Hepatocyte (in vitro differentiated cells): ENCODE data around the gene TMEM204. TPM values are rescaled to one million over a fixed set of nuclear protein-coding genes. Genes with fewer than 3 reads are reported as not detected.

ENCODE experiments used
- DNase-seq: peaks from one replicate; pipeline ENCODE4 v3.0.0-alpha.2; 2016; ENCODE audit warnings: low spot score
- H2AFZ ChIP-seq: fragments of 200-600 bp; sonication (generic); 2 replicates; pipeline ENCODE4 v1.6.0; 2016; ENCODE audit warnings: antibody characterized with exemption, mild to moderate bottlenecking
- H3K27ac ChIP-seq: fragments of 200-600 bp; sonication (generic); 2 replicates; pipeline ENCODE4 v1.5.1; 2016; ENCODE audit warnings: mild to moderate bottlenecking
- H3K27me3 ChIP-seq: fragments of 200-600 bp; sonication (generic); 2 replicates; pipeline ENCODE4 v1.6.1; 2016
- H3K36me3 ChIP-seq: fragments of 200-600 bp; sonication (generic); replicated peaks from 2 replicates; pipeline ENCODE4 v1.5.1; 2016; ENCODE audit warnings: low read depth; ENCODE audit not compliant: insufficient read depth
- H3K4me1 ChIP-seq: fragments of 200-600 bp; sonication (generic); 2 replicates; pipeline ENCODE4 v1.5.1; 2016; ENCODE audit warnings: mild to moderate bottlenecking, moderate library complexity; ENCODE audit not compliant: insufficient read depth
- H3K4me2 ChIP-seq: fragments of 200-600 bp; sonication (generic); 2 replicates; pipeline ENCODE4 v1.6.0; 2016
- H3K4me3 ChIP-seq: fragments of 200-600 bp; sonication (generic); 2 replicates; pipeline ENCODE4 v1.5.1; 2016; ENCODE audit warnings: mild to moderate bottlenecking
- H3K79me2 ChIP-seq: fragments of 200-600 bp; sonication (generic); 2 replicates; pipeline ENCODE4 v1.6.0; 2017; ENCODE audit warnings: mild to moderate bottlenecking
- H3K9me2 ChIP-seq: fragments of 200-600 bp; sonication (generic); replicated peaks from 2 replicates; pipeline ENCODE4 v1.6.0; 2017; ENCODE audit warnings: mild to moderate bottlenecking; ENCODE audit not compliant: insufficient read depth
- H3K9me3 ChIP-seq: fragments of 200-600 bp; sonication (generic); 2 replicates; pipeline ENCODE4 v1.5.1; 2016; ENCODE audit warnings: low read depth, mild to moderate bottlenecking
- H4K20me1 ChIP-seq: fragments of 200-600 bp; sonication (generic); 2 replicates; pipeline ENCODE4 v1.6.0; 2016; ENCODE audit warnings: mild to moderate bottlenecking; ENCODE audit not compliant: insufficient read depth, poor library complexity, severe bottlenecking
- EZH2 ChIP-seq: fragments of 200-600 bp; sonication (generic); IDR thresholded peaks from 2 replicates; pipeline ENCODE4 v1.6.1; 2016; ENCODE audit warnings: antibody characterized with exemption, mild to moderate bottlenecking, borderline replicate concordance
- EZH2phosphoT487 ChIP-seq: fragments of 200-600 bp; sonication (generic); IDR thresholded peaks from one replicate; pipeline ENCODE4 v1.6.1; 2018; ENCODE audit warnings: antibody characterized with exemption, mild to moderate bottlenecking, low read depth, moderate library complexity; ENCODE audit not compliant: unreplicated experiment, severe bottlenecking
- WGBS: methylation state at CpG from one replicate; pipeline ENCODE4 v1.1.6; 2016; ENCODE audit warnings: low lambda C conversion rate; ENCODE audit errors: missing lambda C conversion rate; 5-methylcytosine and 5-hydroxymethylcytosine counted together
- polyA plus RNA-seq: library from polyadenylated mRNA; unstranded; fragments of >200 nt; fragmentation: Nextera tagmentation; extraction: Ambion mirVana; gene quantifications from 2 replicates; pipeline ENCODE4 v1.2.1, GENCODE V29; 2016
- total RNA-seq: library from RNA; depleted of rRNA; stranded (reverse); fragments of >200 nt; gene quantifications from 2 replicates; pipeline ENCODE4 v1.2.3, GENCODE V29; 2014
- TF ChIP-seq, protein P1 (sequence below): fragments of 200-600 bp; sonication (generic); IDR thresholded peaks from 2 replicates; pipeline ENCODE4 v1.5.1; 2016; ENCODE audit warnings: antibody characterized with exemption, mild to moderate bottlenecking; ENCODE audit not compliant: poor library complexity

The TMEM204 gene
- total and polyA plus RNA-seq, 2 experiments from 2014 or later = 2.7 to 5.4 TPM

DNA sequence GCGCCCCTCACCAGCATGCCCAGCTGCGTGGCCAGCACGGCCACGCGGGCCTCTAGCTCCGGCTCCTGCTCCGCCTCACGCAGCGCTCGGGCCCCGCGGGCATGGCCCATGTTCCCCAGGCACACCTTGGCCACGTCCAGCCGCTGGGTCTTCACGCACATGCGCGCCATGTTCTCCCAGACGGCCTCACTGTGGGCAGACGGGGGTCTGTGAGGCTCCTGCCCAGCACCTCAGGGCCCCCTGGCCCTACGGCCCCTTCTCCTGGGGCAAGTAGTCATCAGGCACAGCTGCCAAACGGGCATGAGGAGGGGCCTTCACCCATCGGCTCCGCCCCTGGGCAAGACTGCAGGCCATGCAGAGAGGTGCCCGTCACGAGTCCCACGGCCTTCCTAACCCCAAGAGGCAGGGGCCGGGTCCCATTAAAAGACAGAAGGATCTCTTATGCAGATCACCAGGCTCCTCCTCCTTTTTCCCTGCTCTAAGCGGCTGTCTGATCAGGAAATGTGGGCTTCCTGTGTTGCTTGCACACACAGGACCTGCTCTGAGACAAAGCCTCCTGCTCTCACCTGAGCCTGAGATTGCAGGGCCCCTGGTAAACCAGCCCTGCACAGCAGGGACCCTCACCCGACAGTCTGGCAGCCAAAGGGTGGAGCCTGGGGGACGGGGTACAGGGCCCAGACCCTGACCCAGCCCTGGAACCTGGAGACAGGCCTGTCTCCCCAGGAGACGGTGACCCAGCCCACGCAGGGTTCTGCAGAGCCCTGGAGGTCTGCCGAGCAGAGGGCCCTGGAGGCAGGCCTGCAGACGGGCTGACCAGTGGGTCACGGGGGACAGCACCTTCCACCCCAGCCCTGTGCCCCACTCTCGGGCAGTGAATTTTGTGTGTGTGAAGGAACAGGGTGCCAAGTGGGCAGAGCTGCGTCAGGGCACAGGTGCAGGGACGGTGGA is 6.6 kb upstream of the TMEM204 start:
- no peak overlapping the region for H3K4me3 ChIP-seq
- no peaks in the 10 kb centered on the region for H3K36me3 ChIP-seq
- H2AFZ ChIP-seq = no peak overlapping the region
- H3K4me2 ChIP-seq = no peak overlapping the region
- no peak overlapping the region for H3K27ac ChIP-seq
- no peaks in the 10 kb centered on the region for H3K27me3 ChIP-seq
- DNase-seq = no peak
- no peaks in the 10 kb centered on the region for H3K9me3 ChIP-seq
- H4K20me1 ChIP-seq = no peaks in the 10 kb centered on the region
- no peak for TF ChIP-seq EZH2
- TF ChIP-seq, protein P1, sequence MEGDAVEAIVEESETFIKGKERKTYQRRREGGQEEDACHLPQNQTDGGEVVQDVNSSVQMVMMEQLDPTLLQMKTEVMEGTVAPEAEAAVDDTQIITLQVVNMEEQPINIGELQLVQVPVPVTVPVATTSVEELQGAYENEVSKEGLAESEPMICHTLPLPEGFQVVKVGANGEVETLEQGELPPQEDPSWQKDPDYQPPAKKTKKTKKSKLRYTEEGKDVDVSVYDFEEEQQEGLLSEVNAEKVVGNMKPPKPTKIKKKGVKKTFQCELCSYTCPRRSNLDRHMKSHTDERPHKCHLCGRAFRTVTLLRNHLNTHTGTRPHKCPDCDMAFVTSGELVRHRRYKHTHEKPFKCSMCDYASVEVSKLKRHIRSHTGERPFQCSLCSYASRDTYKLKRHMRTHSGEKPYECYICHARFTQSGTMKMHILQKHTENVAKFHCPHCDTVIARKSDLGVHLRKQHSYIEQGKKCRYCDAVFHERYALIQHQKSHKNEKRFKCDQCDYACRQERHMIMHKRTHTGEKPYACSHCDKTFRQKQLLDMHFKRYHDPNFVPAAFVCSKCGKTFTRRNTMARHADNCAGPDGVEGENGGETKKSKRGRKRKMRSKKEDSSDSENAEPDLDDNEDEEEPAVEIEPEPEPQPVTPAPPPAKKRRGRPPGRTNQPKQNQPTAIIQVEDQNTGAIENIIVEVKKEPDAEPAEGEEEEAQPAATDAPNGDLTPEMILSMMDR = no peak
- no peak for TF ChIP-seq EZH2phosphoT487
- H3K4me1 ChIP-seq = peaks cover 19% of the 10 kb centered on the region
- no peaks in the 10 kb centered on the region for H3K9me2 ChIP-seq
- WGBS = 92% methylated on average over 38 of the region's 38 CpGs
- no peaks in the 10 kb centered on the region for H3K79me2 ChIP-seq

DNA sequence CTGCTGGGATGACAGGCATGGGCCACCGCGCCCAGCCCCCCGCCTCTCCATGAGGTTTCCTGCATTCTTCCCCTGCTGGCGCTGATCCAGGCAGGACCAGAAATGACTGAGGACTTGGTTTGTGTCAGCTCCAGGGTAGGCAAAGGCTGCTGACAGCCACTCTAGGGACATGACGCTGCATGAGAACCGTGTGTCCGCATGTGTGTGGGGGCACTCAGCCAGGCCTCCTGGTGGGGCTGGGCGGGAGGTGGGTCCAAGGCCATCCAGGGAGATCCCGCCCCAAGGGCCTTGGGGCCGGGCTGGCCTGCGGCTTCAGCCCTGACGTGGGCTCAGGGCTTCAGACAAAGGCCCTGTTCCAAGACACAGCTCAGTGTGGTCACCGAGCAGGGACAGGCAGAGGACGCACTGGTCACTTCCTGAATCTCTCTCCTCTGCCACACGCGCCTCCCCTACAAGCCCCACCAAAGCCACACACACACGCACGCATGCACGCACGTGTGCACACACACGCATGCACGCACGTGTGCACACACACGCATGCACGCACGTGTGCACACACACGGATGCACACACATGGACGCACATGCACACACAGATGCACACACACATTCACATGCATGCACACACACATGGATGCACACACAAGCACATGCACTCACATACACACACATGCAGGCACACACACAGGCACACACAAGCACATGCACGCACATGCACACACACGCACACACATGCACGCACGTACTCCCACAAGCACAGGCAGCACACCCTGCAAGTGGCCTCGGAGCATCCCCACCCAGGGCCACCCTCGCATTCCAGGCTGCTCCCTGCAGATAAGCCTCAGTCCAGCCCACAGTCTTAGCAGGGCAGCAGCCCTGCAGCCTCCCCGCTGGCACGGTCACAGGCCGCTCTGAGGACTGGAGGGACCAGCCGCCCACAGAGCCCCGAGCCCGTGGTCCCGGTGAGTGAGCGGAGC is 5.3 kb upstream of the TMEM204 start:
- no peaks in the 10 kb centered on the region for H3K27me3 ChIP-seq
- no peaks in the 10 kb centered on the region for H3K79me2 ChIP-seq
- WGBS = 79% methylated on average over 42 of the region's 42 CpGs
- H3K36me3 ChIP-seq = no peaks in the 10 kb centered on the region
- TF ChIP-seq EZH2phosphoT487 = no peak
- TF ChIP-seq EZH2 = no peak
- no peak overlapping the region for H2AFZ ChIP-seq
- H3K4me1 ChIP-seq = peaks cover 32% of the 10 kb centered on the region
- H3K27ac ChIP-seq = no peak overlapping the region
- no peak for DNase-seq
- H4K20me1 ChIP-seq = no peaks in the 10 kb centered on the region
- H3K9me3 ChIP-seq = no peaks in the 10 kb centered on the region
- H3K9me2 ChIP-seq = no peaks in the 10 kb centered on the region
- no peak overlapping the region for H3K4me2 ChIP-seq
- no peak overlapping the region for H3K4me3 ChIP-seq

DNA sequence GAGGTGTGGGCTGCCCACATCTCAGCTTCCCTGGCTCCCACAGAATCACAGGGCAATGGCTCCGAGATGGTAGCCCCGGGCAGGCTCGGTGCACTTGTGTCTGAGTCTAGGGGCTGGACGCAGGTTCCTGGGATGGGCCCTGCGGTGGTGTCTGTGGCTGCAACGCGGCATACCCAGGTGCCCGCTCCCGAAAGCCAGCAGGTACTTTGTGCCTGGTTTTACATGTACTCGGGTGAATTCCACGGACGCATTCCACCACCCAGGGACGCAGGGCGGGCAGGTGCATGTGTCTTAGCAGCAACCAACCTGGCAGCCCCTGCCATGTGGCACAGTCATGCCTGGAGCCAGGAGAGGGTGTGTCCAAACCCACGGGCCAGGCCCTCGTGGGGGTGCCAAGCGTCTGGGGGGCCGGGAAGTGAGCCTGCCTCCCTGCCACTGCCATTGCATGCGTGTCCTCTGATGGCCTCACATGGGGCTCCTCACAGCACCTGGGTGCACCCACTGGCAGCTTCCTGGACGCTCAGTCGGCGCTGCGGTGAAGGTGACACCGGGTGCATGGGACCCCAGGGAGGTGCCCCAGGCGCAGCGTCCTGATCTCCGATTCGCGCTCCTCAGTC is 4.4 kb upstream of the TMEM204 start:
- no peak overlapping the region for H2AFZ ChIP-seq
- peaks cover 36% of the 10 kb centered on the region for H3K4me1 ChIP-seq
- H3K4me3 ChIP-seq = no peak overlapping the region
- no peaks in the 10 kb centered on the region for H3K9me2 ChIP-seq
- H4K20me1 ChIP-seq = no peaks in the 10 kb centered on the region
- no peak overlapping the region for H3K27ac ChIP-seq
- DNase-seq = no peak
- H3K36me3 ChIP-seq = no peaks in the 10 kb centered on the region
- no peaks in the 10 kb centered on the region for H3K79me2 ChIP-seq
- H3K4me2 ChIP-seq = no peak overlapping the region
- TF ChIP-seq EZH2phosphoT487 (no peak), EZH2 (no peak)
- TF ChIP-seq, protein P1 = no peak
- 95% methylated on average over 29 of the region's 29 CpGs for WGBS
- no peaks in the 10 kb centered on the region for H3K27me3 ChIP-seq
- H3K9me3 ChIP-seq = no peaks in the 10 kb centered on the region
